Stimulated activated CD8-positive, alpha-beta memory T cell treated with anti-CD3 and anti-CD28 coated beads, Interleukin-2, amount 100 ng/mL, for 1 hour (primary cell): ENCODE results near the gene RTN4.
"Not testable (repeated sequence)": the region's sequence is repeated elsewhere in the genome, so short reads cannot be mapped to it uniquely, and the experiment has no call there.

Experiments used
- DNase-seq, 2 donors: peaks; one replicate each; pipeline ENCODE4 v3.0.0-alpha.2; 2020; ENCODE audit warnings: low read depth in 2 of 2

RTN4 gene, protein sequence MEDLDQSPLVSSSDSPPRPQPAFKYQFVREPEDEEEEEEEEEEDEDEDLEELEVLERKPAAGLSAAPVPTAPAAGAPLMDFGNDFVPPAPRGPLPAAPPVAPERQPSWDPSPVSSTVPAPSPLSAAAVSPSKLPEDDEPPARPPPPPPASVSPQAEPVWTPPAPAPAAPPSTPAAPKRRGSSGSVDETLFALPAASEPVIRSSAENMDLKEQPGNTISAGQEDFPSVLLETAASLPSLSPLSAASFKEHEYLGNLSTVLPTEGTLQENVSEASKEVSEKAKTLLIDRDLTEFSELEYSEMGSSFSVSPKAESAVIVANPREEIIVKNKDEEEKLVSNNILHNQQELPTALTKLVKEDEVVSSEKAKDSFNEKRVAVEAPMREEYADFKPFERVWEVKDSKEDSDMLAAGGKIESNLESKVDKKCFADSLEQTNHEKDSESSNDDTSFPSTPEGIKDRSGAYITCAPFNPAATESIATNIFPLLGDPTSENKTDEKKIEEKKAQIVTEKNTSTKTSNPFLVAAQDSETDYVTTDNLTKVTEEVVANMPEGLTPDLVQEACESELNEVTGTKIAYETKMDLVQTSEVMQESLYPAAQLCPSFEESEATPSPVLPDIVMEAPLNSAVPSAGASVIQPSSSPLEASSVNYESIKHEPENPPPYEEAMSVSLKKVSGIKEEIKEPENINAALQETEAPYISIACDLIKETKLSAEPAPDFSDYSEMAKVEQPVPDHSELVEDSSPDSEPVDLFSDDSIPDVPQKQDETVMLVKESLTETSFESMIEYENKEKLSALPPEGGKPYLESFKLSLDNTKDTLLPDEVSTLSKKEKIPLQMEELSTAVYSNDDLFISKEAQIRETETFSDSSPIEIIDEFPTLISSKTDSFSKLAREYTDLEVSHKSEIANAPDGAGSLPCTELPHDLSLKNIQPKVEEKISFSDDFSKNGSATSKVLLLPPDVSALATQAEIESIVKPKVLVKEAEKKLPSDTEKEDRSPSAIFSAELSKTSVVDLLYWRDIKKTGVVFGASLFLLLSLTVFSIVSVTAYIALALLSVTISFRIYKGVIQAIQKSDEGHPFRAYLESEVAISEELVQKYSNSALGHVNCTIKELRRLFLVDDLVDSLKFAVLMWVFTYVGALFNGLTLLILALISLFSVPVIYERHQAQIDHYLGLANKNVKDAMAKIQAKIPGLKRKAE

DNA sequence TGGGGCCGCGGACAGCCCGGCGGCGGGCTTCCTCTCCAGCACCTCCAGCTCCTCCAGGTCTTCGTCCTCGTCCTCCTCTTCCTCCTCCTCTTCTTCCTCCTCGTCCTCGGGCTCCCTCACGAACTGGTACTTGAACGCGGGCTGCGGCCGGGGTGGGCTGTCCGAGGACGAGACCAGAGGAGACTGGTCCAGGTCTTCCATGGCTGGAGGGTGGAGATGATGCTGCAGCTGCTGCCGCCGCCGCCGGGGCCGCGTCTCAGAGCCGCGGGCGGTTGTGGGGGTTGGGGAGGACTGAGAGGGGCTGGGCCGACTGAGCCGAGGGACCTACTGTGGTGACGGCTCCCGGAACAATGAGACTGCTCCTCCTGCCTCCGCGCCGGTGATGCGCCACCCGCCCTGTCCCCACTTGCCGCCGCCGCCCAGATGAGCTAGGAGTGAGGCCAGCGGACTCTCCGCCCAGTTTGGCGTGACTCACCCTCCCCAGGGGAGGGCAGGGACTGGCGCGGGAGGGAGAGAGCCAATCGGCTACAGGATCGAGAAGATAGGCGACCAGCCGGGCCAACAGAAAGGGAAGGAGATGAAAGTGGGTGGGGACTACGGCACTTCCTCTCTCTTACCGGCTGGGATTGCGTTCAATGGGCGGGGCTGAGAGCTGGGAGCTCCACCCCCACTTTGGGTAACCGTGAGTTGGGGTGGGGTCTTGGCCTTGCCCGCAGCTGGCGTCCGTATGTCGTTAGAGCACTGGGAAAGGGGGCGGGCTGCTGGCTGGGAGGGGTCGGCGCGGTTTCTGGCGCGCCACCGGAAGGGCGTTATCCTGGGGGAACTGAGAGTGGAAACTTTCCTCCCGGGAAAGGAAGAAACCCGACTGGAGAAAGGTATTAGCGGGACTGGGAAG is at the start of gene RTN4:
TSS of gene RTN4 (minus strand) at position 352 of the 895 bp plus-strand sequence. CDS start at position 201, 151 bp downstream.
- DNase-seq: peak; percentile 95 to 98

DNA sequence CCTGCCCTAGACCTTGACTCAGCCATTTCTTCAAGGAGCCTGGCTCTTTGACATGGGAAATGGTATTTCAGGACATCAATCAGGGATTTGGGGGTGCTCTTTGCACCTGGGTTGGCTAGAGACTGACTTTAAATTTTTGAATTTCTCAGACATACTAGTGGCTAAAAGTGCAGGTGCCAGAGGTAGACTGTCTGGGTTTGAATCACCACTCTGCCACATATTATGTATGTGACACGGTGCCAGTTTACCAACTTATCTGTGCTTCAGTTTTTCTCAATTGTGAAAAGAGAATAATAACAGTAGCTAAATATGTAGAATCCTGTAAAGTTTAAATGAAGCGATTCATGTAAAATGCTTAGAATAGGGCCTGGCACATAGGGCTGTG is 49.2 kb upstream of the RTN4 start:
- no peak for DNase-seq

DNA sequence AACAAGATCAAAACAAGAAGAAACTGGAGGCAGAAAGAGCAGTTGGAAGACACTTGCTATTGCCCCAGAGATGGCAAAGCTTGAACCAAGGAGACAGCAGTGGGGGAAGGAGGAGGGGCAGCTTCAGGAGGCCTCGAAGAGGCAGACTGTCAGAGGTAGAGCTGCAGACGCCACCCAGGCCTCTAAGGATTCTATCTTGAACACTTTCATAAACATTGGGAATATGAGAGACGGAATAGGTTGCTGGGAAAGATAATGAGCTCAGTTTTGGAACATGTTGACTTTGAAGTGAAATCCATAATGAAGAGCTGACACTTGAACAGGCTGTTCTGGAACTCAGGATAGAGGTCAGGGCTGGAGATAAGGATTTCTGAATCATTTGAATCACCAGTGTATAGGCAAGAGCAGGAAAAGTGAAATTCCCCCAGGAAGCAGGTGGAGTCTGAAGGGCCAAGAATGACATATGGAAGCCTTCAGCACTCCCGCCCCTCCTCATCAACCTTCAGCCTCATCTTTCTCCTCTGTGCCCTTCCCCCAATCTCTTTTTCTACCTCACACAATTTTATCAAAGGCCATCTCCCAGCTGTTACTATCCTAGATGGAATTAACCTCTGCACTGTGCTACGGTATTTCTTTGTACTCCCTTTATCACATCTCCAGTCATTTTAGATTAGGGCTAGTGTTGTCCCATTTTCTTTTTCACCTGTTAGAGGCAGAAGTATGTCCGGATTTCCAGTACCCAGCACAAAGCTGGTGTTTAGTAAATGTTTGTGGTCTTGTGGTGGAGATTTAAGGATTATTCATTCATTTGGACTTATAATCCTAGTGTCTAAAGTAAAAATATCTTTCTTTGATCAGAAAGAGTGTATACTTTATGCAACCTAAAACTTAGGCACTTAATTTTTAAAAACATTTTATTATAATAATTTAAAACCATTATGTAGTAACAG is 47.5 kb upstream of the RTN4 start:
- no peak for DNase-seq

DNA sequence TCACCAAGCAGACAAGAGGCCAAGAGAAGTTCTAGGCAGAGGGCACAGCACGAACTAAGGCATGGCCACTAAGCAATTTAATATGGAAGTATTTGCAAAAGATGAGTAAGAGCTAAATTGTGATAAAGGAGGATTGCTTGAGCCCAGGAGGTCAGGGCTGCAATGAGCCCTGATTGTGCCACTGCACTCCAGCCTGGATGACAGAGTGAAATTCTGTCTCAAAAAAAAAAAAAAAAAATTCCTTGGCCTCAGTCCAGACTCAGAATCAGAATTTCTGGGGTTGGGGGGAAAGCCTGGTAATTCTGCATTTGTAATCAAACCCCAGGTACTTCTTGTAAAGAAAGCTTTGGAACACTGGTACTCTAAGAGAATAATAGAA is 46.8 kb upstream of the RTN4 start:
- DNase-seq: no peak

DNA sequence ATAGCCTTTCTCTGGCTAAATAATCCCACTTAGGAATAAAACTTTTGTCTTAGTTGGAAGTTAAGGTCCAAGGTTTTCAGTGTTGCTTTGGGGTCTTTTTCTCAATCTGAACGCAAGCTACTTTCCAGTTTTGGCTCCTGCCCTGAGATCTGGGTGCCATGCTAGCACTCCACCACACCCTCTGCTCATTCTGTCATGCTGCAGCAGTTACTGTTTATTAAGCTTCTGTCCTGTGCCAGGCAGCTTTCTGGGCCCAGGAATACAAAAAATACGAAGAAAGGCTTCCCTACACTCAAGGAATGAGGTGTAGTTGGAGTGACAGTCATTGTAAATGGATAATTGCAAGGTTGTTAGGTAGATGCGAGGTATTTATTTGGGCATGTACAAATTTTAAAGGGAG is 46.3 kb upstream of the RTN4 start:
- no peak for DNase-seq

DNA sequence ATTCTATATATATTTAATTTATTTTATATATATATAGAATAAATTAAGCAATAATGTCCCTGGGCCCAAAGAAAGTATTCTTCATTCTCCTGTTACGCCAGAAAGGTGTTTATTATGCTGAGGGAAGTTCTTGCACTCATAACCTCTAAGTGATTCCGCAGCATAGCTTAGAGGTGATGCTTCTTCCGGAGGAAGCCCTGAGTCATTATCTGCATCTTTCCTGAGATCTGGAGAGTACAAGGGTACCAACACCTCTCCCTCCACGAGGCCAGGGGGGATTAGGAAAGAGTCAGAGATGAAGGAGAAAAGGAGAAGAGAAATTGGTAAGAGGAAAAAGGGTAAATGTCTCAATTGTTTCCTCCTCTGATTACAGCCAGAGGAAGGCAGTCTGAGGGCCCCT is 43.1 kb upstream of the RTN4 start:
- no peak for DNase-seq

DNA sequence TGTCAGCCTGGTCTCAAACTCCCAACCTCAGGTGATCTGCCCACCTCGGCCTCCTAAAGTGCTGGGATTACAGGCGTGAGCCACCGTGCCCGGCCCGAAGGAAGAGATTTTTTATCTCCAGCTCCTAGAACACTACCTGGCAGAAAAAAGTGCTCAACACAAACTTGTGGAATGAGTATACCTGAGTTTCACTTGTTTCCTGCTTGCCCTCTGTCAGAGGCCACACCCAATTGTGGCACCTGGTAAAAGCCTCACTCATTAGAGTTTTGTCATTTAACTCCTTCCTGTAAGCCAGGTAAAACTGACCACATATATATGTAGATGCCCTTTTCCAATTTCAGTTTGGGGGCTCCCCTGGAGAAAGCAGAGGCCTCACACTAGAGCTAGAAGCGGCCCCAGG is 42.2 kb upstream of the RTN4 start:
- no peak for DNase-seq

DNA sequence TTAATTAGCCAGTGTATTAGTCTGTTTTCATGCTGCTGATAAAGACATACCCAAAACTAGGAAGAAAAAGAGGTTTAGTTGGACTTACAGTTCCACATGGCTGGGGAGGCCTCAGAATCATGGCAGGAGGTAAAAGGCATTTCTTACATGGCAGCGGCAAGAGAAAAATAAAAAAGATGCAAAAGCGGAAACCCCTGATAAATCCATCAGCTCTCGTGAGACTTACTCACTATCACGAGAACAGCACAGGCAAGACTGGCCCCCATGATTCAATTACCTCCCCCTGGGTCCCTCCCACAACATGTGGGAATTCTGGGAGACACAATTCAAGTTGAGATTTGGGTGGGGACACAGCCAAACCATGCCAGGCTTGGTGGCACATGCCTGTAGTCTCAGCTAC is 41.4 kb upstream of the RTN4 start:
- not testable (repeated sequence) for DNase-seq

DNA sequence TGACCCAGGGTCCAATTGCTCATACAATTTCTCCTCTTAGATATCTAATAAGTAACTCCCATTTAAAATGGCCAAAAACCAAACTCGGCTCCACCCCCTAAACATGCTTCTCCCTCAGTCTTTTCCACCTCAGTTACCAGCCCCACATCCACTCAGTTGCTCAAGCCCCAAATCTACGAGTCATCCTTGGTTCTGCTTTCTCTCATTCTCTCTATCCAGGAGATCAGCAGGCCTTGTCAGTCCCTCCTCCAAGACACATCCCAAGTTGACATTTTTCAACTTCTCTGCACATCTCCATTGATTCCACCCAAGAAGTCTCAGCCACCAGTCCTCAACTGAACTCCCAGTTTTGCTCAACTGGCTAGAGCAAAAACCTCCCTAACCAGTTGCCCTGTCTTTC is 40.5 kb upstream of the RTN4 start:
- no peak for DNase-seq

DNA sequence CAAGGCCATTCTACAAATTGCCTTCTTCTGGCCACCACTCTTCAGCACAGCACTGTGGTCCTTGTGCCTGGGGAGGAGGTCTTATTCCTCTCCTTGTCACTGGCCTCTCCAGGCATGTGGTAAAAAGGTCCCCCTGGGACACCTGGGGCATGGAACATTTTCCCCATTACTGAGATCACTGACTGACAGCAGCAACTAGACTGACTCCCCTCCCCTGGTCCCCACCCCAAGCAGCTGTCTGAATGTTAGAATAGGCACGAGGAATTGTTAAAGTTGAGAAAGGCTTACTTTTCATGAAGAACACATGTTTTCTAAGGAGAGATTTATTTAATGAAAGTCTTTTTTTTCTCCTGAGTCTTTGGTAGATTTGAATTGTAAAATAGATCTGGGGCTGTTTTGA is 39.5 kb upstream of the RTN4 start:
- DNase-seq: no peak

DNA sequence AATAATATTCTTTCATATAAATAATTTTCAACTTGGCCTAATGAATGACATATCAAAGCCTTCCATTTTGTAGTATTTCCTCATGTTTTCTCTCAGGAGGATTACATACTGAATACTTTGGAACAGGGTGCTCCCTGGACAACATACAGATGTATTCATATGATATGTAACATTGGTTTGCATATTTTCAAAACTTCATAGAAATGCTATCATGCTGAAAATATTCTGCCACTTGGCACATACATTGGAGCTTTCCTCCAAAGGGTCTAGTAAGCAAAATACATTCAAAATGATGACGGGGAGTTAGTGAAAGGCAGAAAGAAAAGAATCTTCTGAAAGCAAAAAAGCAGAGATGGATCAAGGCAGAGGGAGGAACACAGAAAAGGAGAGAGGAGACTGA is 38.1 kb upstream of the RTN4 start:
- DNase-seq: no peak

DNA sequence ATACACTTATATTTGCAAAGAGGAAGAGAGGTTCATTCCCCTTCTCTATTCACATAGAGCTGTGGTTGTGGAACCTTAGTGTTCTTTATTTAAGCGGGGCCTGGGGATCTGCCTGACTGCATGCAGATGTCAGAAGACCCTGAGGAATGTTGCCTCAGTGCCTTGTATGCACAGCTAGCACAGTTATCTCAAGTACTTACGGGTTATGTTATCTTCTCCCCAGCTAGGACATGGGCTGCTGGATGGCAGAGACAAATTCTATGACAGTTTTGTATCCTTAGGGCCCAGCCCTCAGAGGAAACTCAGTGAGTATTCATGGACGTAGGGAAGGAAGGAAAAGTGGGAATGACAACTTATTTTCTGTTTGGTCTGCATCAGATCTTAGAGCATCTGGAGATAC is 37.7 kb upstream of the RTN4 start:
- no peak for DNase-seq

DNA sequence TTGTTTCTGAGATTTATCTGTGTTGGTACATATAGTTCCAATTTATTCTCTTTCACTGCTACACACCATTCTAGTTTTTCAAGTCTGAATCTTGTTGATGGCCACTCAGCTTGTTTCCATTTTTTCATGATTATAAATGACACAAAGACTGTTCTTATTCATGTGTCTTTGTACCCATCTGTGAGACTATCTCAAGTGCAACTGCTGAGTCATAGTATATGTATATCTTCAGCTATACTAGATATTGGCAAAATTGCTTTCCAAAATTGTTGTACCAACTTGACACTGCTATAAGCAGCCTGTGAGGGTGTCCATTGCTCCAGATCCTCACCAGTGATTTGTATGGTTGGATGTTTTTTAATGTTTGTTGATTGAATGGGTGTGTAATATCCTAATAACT is 37.2 kb upstream of the RTN4 start:
- DNase-seq: no peak

DNA sequence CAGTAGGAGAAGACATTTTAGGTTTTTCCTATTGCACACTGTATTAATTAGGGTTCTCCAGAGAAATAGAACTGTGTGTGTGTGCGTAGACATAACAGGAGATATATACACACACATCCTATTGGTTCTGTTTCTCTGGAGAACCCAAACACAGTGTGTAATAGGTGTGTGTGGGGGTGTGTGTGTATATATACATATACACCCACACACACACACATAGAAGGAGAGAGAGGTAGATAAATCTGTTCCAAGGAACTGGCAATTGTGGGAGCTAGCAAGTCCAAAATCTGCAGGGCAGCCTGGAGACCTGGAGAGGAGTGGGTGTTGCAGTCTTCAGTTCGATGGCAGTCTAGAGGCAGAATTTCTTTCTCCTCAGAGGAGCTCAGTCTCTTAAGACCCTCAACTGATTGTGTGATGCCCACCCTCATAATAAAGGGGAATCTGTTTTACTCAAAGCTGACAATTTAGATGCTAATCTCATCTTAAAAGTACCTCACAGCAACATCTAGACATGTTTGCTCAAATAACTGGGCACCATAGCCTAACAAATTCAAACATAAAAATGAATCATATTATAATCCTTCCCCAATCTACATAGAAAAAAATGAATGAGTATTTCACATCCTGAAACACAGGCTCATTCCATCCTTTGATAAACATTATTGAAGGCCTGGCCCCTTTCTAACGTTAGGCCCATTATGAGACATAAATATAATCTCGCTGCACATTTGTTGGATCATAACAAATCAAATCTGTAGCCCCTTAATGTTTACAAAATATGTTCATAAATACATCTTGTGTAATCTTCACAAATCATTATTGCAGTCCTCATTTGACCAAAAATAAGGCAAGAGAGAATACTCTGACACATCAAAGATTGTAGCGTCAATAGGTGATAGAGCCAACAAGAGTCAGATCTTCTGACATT is 35.1 kb upstream of the RTN4 start:
- no peak for DNase-seq

DNA sequence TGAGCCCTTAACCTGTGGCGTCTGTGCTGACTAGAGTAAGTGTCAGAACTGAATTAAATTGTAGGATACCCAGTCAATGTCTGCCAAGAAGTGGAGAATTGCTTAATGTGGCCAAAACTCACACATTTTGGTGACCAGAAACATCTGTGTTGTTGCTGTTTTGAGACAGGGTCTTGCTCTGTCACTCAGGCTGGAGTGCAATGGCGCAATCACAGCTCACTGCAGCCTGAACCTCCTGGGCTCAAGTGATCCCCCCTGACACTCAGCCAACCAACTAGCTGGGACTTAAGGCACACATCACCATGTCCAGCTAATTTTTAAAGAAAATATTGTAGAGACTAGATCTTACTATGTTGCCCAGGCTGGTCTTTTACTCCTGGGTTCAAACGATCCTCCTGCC is 34.4 kb upstream of the RTN4 start:
- no peak for DNase-seq

DNA sequence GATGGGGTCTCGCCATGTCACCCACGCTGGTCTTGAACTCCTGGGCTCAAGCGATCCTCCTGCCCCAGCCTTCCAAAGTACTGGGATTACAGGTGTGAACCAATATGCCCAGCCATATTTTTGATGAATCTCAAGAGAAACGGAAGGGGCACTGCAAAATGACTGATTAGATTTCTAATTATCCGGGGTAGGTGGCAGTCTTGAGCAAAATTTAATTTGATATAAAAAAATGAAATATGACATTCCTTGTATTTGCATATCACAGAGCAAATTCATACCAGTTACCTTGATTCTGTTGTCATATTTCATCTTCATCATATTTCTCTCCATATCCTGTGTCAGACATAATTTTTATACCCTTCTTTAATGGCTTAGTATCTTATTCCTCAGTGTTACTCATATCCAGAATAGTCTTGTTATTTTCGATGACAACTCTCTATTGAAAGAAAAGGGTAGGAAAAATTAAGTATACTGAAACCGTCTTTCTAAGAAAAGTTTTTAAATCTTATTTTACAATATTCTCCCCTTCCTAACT is 30.0 kb upstream of the RTN4 start:
- DNase-seq: no peak

DNA sequence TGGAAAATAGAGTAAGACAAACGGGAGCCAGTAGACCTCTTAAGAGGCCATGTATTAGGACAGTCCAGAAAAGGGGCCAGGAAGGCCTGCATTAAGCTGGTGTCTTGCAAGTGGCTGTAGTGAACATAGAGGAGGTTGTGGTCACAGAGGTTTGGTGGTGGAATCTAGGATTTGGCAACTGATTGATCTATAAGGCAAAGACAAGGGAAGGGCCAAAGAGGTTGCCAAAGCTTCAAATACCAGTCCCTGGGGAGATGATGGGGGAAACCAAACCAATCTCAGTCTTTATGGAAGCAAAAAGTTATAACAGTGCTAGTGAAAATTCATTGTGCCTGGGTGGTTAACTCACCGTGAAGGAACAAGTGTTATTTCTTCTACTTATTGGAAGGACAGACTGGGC is 28.7 kb upstream of the RTN4 start:
- no peak for DNase-seq

DNA sequence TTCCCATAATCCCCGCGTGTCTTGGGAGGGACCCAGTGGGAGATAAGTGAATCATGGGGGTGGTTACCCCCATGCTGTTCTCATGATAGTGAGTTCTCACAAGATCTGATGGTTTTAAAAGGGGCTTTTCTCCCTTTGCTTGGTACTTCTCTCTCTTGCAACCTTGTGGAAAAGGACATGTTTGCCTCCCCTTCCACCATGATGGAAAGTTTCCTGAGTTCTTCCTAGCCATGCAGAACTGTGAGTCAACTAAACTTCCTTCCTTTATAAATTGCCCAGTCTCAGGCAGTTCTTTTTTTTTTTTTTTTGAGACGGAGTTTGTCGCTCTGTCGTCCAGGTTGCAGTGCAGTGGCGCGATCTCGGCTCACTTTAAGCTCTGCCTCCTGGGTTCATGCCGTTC is 26.5 kb upstream of the RTN4 start:
- no peak for DNase-seq

DNA sequence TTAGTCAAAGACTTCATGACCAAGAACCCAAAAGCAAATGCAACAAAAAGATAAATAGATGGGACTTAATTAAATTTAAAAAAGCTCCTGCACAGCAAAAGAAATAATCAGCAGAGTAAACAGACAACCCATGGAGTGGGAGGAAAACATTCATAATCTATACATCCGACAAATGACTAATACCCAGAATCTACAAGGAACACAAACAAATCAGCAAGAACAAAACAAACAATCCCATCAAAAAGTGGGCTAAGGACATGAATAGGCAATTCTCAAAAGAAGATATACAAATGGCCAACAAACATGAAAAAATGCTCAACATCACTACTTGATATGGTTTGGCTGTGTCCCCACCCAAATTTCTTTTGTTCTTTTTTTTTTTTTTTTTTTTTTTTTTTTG is 25.8 kb upstream of the RTN4 start:
- DNase-seq: not testable (repeated sequence)
